Tibial nerve (tissue), 4 donors: ENCODE data around the gene ABHD16B.

Experiments
- EP300 ChIP-seq, 2 donors: sonication (generic); formaldehyde crosslinking; IDR thresholded peaks; one replicate each; pipeline ENCODE4 v1.6.1; 2017; ENCODE audit warnings: antibody characterized with exemption in 2 of 2, mild to moderate bottlenecking in 1 of 2
- POLR2A ChIP-seq, 2 donors: fragments of 450-650 bp; IDR thresholded peaks; one replicate each; pipeline ENCODE4 v1.6.1; 2017; ENCODE audit warnings: antibody characterized with exemption in 2 of 2, mild to moderate bottlenecking in 2 of 2, moderate library complexity in 2 of 2
- TF ChIP-seq, protein P1 (sequence below), 5 experiments: fragments of 200-600 bp in 3 of 5; fragments of 450-650 bp in 2 of 5; sonication (generic) in 3 of 5; IDR thresholded peaks; one replicate each; pipeline ENCODE4 v1.5.1; 2016 to 2019; ENCODE audit warnings: antibody characterized with exemption in 5 of 5, mild to moderate bottlenecking in 3 of 5, moderate library complexity in 2 of 5

DNA sequence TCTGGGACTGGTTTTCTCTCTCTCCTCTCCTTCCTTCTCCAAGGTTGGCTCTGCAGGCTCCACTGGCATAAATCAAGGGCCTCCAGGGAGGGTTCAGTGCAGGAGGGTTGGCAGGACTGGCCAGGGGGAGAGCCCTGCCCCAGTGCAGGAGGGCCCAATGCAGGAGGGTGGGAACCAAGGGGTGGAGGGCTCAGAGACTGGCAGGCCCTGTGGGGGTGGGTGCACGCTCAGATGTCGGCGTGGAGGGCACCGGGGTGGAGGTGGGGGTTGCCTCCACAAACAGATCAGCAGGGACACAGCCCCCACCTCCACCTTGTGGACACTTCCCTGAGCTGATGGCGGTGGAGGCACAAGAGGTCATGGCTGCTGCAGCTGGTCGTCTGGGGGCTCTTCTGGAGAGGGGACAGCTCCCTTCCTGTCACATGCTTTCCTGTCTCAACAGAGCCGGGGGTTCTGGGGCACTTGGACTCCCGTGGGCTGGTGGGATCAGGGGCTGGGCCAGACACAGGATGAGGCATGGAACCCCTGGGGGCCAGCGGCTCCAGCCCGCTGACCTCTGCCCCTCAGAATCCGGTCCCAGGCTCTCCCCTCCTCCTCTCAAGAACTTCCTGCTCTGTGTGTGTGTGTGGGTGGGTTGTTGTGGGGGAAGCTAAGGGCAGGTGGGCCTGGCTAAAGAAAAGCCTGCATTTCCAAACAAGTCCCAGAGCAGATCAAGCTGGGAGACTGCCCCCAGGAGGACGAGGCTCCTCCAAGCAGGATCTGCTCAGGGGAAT lies 2.7 kb upstream of the ABHD16B start:
- TF ChIP-seq, protein P1, sequence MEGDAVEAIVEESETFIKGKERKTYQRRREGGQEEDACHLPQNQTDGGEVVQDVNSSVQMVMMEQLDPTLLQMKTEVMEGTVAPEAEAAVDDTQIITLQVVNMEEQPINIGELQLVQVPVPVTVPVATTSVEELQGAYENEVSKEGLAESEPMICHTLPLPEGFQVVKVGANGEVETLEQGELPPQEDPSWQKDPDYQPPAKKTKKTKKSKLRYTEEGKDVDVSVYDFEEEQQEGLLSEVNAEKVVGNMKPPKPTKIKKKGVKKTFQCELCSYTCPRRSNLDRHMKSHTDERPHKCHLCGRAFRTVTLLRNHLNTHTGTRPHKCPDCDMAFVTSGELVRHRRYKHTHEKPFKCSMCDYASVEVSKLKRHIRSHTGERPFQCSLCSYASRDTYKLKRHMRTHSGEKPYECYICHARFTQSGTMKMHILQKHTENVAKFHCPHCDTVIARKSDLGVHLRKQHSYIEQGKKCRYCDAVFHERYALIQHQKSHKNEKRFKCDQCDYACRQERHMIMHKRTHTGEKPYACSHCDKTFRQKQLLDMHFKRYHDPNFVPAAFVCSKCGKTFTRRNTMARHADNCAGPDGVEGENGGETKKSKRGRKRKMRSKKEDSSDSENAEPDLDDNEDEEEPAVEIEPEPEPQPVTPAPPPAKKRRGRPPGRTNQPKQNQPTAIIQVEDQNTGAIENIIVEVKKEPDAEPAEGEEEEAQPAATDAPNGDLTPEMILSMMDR (IDR thresholded peaks at IDR 0.05): peak in 2 of 5 experiments; percentile 4 to 12
- TF ChIP-seq EP300 (IDR thresholded peaks at IDR 0.05): no peak
- no peak for TF ChIP-seq POLR2A (IDR thresholded peaks at IDR 0.05)
